HG02759 (cell line): Measurements from ENCODE around the gene SLC4A7.
"Not testable (repeated sequence)": the region's sequence is repeated elsewhere in the genome, so short reads cannot be mapped to it uniquely, and the experiment has no call there.

ENCODE experiments used
- ATAC-seq: cut with Tn5 transposase; IDR thresholded peaks from one replicate; pipeline ENCODE4 v1.9.1; 2021; ENCODE audit warnings: mild to moderate bottlenecking, moderate library complexity; ENCODE audit not compliant: unreplicated experiment

SLC4A7 gene

GRCh38 chr3:27438352-27438751 is 45.8 kb downstream of the SLC4A7 start:
- ATAC-seq = not testable (repeated sequence)

GRCh38 chr3:27431116-27431515 is 53.1 kb downstream of the SLC4A7 start:
- no peak for ATAC-seq

DNA sequence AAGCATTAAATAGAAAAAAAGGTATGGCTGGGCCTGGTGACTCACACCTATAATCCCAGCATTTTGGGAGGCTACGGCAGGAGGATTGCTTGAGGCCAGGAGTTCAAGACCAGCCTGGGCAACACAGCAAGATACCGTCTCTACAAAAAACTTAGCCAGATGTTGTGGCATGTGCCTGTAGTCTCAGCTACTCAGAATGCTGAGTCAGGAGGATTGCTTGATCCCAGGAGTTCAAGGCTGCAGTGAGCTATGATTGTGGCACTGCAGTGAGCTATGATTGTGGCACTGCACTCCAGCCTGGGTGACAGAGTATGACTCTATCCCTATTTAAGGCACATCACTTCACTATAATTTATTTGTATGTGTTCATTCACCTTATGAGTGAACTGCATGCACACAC is 54.3 kb downstream of the SLC4A7 start:
- no peak for ATAC-seq

GRCh38 chr3:27428446-27428845 is 55.7 kb downstream of the SLC4A7 start:
- ATAC-seq = no peak

DNA sequence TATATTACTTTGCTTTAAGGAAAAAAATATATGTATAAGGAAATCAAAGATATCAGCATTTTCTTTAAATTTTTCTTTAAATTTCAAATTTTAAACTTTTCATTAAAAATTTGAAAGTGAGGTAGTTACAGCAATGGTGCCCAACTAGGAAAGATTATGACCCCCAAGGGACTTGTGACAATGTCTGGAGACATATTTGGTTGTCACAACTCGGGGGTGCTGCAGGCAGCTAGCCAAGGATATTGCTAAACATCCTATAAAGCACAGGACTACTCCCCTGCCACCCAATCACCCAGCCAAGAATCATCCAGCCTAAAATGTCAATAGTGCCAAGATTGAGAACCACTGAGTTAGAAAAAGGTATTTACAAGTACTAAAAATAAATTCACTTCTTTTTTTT is 57.3 kb downstream of the SLC4A7 start:
- ATAC-seq = no peak

- no peak for ATAC-seq
Observed at GRCh38 chr3:27425896-27426565, 58.2 kb downstream of the SLC4A7 start.

GRCh38 chr3:27424812-27425521 is 59.2 kb downstream of the SLC4A7 start:
- ATAC-seq = not testable (repeated sequence)

- no peak for ATAC-seq
Observed at GRCh38 chr3:27423463-27423862, 60.7 kb downstream of the SLC4A7 start.

- ATAC-seq = no peak
Observed at GRCh38 chr3:27422617-27423016, 61.6 kb downstream of the SLC4A7 start.

GRCh38 chr3:27415202-27415601 is 69.0 kb downstream of the SLC4A7 start:
- no peak for ATAC-seq

- ATAC-seq = peak; percentile 79
Observed at GRCh38 chr3:27392950-27393679, 91.1 kb downstream of the SLC4A7 start.

GRCh38 chr3:27392414-27392813 is 91.8 kb downstream of the SLC4A7 start:
- not testable (repeated sequence) for ATAC-seq

DNA sequence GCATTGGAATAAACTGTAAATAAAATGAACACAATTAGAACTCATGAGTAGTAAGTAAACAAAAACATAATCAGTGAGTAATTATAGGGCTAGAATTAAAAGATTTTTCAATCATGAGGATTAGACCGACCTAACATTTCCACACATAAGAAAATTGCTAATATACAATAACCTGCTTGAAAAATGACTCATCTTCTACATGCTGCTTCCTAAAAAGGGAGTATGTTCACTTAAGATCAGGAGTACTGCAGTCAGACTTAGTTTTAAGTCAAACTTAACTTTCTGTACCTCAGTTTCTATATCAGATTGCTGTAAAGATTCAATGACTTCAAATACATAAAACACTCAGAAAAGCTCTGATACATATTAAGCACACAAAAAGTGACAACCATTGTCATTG is 92.4 kb downstream of the SLC4A7 start:
- ATAC-seq = no peak

DNA sequence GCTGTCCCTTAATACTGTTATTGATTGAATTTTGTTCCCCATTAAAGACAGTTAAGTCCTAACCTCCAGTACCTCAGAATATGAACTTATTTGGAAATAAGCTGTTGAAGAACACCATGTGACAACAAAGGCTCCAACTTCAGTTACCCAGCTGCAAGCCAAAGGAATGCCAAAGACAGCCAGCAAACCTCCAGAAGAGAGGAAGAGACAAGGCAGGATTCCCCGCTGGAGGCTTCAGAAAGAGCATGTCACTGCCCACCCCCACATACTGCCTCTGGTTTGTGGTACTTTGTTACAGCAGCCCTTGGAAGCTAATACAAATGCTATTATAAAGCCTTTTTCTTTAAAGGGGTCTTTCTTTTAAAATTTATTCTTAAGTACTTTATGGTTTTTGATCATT is 96.6 kb downstream of the SLC4A7 start:
- no peak for ATAC-seq

DNA sequence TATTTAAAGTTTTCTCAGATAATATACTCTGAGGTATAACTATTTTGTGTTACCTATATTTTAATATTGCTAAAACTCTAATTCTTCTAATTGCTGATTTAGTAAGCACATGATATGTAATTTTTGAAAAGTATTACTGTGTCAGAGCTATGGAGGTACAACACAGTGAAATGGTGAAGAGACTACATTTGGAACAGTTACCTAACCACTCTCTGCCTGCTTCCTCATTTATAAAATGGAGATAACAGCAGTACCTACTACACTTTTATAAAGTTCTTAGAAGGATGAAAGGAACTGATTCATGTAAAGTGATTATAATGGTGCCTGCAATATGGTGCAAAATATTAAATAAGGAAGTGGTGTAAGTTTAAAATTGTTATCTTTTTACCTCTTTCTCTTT is 98.7 kb downstream of the SLC4A7 start:
- no peak for ATAC-seq

DNA sequence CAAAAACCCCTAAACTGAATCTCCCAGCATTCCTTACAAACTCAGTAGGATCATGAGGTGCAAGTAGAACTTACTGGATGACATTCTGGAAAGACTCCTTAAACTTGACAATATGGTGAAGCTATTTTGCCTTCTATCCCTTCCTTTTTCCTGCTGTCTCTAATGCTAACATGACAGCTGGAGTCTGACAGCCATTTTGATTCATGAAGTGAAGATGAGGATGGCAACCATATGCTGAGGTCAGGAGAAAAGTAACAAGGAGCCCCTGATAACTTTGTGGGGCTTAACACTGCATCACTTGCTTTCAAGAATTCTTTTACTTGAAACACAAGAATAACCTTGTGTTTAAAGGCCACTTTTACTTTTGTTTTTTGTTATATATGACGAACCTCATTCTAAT is 100.0 kb downstream of the SLC4A7 start:
- ATAC-seq = no peak

DNA sequence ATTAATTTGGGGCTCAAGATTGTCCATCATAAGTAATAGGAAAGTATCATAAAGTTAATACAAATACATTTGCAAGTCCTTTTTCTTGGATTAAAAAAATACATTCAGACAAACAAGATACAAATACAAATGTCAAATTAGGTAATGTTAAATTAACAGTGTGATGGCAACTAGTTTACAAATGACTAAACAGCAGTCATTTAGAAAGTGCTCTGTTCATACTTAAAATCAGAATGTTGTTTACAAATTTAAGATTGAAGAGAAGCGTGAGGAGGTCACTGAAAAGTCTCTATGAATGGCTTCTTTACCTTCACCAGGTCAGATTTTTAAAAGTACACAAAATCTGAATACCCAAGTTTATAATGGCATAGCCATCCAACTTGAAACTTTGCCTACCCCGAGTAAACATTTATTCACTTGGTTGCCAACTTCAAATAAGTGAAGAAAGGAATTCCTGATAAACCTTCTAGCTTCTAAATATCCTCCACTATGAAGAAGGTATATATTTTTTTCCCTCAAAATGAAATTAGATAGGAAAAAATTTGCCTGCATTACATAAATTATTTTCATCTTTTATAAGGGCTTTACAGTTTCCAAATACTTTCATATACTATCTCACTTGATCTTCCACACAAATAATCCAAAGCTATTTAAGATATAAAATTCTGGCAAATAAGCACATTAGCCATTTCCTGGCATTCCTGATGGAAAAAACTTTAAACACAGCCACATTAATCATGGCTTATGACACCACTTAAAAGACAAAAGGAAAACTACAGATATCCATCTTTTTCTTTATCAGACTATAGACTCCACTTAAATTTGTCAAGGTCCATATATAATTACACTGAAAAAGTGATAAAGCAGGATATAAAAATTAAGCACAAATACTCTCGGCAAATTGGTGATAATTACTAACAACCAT is 103.5 kb downstream of the SLC4A7 start:
- no peak for ATAC-seq

DNA sequence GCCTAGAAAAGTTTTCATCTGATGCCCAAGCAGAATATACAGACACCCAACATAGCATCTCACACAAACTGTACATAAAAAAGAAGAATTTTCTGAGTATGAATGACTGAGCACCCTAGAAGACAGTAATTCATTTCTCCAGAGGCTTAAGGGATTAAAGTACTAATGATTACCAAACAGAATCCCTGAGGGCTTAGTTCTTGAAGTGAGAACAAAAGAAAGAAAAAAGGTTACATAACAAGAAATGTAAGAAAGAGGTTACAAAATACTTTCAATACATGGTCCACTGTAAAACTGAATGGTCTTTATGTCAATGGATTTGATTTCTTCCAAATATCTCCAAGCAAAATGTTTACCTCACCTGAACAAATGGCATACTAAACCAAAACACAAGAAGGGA is 105.9 kb downstream of the SLC4A7 start:
- ATAC-seq = no peak

DNA sequence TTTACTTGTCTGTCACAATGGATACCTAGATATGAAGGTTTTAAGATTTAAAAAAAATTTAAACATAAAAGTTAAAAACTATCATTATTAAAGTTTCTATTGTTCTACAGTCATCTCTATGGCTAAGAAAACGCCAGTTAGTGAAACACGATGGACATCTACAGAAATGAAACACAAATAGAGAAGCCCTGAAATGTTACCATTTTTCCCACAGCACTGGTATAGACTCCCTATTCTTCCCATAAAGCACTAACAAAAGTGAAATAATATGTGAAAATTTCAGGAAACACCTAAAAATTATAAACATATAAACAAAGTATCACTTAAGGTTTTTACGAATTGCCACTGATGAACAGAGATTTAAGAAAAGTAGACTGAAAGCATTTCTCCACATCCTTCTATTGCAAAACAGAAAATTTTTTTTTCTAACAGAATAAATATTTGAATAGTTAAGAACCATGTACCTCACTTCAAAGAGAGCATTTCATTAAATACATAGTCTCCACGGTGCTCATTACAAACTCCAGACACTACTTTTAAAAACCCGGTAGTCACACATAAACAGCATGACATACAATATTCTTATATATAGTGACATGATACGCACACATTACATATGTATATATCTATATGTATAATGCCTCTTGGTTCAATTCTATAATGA is 107.9 kb downstream of the SLC4A7 start:
- ATAC-seq = no peak

- ATAC-seq = peak; percentile 100
Observed at GRCh38 chr3:27368831-27369607, 115.2 kb downstream of the SLC4A7 start, which contains the start of gene NEK10. Gene NEK10, minus strand, starts transcription at chr3:27369383. Its CDS starts 16,501 bp downstream, at chr3:27352882.
